ENCODE data around the gene ATF7IP2.

GRCh38 chr16:10408824-10409381 is 23.0 kb downstream of the ATF7IP2 start:
- TF ChIP-seq EZH2 (IDR thresholded peaks at IDR 0.05; ENCODE audit: insufficient read depth, low read length) (no peak), CTCF (IDR thresholded peaks at IDR 0.05; ENCODE audit: insufficient read depth, low read depth, low read length) (no peak)
